Adrenal gland (tissue), 5 donors: ENCODE results near the gene YWHAB.

Experiments used
- POLR2A ChIP-seq, 2 donors: fragments of 450-650 bp; IDR thresholded peaks; one replicate each; pipeline ENCODE4 v1.6.1; 2017; ENCODE audit warnings: antibody characterized with exemption in 2 of 2, mild to moderate bottlenecking in 2 of 2, moderate library complexity in 1 of 2
- TF ChIP-seq, protein P1 (sequence below), 6 experiments: fragments of 450-650 bp in 4 of 6; fragments of 200-600 bp in 2 of 6; sonication (generic) in 1 of 6; IDR thresholded peaks; 1 replicate in 5 of 6; 2 replicates in 1 of 6; pipeline versions ENCODE4 v1.5.1 to v1.8.0; 2016 to 2021; ENCODE audit warnings: antibody characterized with exemption in 6 of 6, mild to moderate bottlenecking in 2 of 6, moderate library complexity in 1 of 6
- donor health status: DM: no; HTN: no; CAD: no.

DNA sequence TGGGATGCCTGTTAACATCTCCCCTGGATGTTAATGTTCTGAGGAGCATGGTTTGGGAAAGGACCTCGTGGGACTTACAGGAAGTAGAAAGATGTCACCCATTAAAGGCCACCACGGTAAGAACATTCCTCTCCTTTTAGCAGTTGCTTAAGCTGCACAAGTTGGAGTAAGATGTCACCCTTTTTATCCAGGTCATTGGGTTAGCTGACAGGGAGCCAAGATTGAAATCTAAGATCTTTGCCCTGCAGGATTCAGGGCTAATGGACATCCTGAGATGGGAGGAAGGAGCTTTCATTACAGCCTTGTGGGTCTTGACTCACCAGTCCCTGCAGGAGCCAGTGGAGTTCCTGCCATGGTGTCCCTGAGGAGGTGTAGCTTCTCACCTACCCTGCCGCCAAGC, 46.4 kb downstream of the YWHAB start:
- TF ChIP-seq, protein P1, sequence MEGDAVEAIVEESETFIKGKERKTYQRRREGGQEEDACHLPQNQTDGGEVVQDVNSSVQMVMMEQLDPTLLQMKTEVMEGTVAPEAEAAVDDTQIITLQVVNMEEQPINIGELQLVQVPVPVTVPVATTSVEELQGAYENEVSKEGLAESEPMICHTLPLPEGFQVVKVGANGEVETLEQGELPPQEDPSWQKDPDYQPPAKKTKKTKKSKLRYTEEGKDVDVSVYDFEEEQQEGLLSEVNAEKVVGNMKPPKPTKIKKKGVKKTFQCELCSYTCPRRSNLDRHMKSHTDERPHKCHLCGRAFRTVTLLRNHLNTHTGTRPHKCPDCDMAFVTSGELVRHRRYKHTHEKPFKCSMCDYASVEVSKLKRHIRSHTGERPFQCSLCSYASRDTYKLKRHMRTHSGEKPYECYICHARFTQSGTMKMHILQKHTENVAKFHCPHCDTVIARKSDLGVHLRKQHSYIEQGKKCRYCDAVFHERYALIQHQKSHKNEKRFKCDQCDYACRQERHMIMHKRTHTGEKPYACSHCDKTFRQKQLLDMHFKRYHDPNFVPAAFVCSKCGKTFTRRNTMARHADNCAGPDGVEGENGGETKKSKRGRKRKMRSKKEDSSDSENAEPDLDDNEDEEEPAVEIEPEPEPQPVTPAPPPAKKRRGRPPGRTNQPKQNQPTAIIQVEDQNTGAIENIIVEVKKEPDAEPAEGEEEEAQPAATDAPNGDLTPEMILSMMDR (IDR thresholded peaks at IDR 0.05): no peak
- TF ChIP-seq POLR2A (IDR thresholded peaks at IDR 0.05): no peak
